Stimulated activated CD8-positive, alpha-beta memory T cell treated with anti-CD3 and anti-CD28 coated beads, Interleukin-2, amount 100 ng/mL, for 1 hour (primary cell): Measurements from ENCODE around the gene MTFR2.

Experiments
- DNase-seq, 2 donors: peaks; one replicate each; pipeline ENCODE4 v3.0.0-alpha.2; 2020; ENCODE audit warnings: low read depth in 2 of 2

Gene MTFR2

DNA sequence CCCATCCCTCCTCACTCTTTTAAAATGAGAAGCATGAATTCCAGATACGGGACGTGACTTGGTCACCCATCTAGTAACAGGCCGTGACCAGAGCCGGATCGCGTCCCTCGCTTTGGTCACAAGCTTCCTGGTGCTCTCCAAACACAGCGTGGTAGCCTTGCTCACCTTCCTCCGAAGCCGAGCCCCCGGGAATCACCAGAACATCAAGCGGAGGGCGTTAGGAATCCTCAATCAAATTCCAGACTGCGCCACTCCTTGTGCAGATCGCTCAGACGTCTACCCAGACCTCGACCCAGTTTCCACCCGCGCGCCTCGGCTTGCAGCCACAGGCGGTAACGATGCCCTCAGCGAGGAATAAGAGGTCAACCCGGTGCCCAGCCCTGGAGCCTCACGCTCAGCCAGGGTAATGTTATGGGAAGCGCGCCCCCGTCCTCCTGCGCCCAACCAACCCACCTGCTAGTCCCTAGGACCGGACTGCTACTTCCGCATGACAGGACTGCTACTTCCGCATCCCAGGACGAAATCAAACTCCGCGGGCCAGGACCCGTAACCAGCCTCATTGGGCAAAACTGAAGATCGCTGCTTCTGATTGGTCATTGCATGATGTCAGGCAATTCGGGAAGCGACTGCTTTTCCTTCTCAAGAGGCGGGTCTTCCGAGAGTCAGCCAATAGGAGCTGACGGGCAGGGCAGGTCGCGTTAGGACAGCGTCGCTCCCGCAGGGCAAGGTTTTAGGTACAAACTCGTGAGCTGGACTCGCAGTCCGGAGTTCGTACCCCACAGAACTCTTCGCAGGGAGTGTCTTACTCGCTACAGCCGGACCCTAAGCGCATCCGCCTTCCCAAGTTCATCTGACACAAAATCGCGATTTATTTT lies at the start of gene MTFR2:
TSS of gene MTFR2 (minus strand) at position 501 of the 875 bp plus-strand sequence. CDS start 1,212 bp downstream, outside the sequence.
- peak; percentile 70 to 81 for DNase-seq

DNA sequence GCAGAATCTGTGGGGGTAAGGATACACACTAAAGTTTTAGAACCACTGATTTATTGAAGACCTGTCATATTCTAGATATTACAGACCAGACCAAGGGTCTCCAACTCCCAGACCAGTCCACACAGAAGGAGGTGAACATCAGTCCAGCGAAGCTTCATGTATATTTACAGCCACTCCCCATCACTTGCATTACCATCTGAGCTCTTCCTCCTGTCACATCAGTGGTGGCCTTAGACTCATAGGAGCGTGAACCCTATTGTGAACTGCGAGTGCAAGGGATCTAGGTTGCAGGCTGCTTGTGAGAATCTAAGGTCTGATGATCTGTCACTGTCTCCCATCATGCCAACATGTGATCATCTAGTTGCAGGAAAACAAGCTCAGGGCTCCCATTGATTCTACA lies 44.5 kb upstream of the MTFR2 start:
- DNase-seq: no peak

DNA sequence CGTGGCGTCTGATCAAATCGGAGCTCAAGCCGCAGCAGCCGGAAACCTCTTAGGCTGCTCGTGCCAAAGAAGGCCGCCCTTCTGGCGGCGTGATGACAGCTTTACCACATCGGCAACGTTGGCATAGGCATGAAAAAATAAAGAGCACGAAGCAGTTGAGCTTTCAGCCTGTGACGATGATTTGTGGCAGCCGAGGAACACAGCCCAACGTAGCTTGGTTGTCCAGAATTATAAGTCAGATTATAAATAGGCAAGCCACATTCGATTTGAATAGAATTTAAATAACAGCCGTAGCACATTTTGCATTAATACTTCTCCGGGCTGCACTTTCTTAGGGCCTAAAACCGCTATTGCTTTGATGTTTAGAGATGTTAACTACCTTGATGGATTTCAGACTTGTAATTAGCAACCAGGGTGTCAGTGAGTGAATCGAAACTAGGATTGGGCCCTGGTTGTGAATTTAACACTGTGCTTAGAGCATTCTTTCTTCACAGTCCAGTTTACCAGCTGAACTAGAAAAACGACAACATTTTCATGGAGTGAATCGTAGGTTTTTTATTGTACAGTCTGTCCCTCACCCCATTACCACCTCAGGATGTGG lies 40.4 kb upstream of the MTFR2 start:
- peak; percentile 58 to 63 for DNase-seq

DNA sequence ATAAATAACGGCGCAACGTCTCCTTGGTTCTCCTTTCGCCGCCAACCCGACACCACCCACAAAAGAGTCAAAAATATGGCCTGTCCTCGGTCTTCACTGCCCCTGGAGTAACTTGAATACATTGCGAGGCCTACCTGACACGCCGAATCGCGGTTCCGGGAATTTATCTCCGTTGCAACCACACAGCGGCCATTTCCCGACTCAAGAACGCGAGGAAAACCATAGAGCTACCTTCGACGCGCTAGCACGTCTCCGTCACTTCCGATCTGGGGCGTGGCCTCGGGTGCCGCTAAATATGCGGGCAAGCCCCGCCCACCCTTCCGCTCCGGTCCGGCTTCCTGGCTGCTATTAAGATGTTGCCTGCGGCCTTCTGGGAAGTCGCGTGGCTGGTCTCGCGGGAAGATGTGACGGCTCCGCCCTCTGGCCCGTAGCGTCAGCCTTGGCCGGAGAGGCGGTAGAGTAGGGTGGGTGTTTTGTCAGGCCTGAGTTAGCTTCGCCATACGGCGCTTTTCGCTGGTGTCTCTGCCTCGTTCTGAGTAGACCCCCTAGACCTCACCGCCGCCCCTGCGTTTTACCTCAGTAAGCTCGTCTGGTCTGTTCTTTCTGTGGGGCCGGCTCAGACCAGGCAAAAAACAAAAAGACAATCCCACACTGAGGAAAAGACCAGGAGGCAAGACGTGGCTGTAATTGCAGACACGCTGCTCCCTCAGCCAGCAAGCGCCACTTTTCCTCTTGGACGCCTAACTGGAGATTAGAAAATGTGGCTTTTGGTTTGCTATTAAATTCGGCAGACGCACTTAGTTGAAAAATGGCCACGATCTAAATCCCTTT lies 39.7 kb upstream of the MTFR2 start, which contains the start of gene BCLAF1:
TSS of gene BCLAF1 (minus strand) at position 268 of the 831 bp plus-strand sequence. CDS start 9,980 bp downstream, outside the sequence.
- DNase-seq: peak; percentile 99

DNA sequence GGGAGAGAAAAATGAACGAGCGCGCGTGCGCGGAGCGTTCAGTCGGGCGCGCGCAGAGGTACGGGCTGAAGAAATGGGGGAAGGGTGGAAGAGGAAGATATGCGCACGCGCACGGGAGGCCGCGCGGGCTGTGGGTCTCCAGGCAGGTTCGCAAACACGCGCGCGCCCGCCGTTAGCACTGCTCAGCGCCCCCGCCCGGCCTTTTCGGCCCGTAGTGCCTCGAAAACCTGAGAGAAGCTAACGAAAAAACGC lies 39.1 kb upstream of the MTFR2 start:
- DNase-seq: peak; percentile 86 to 87

DNA sequence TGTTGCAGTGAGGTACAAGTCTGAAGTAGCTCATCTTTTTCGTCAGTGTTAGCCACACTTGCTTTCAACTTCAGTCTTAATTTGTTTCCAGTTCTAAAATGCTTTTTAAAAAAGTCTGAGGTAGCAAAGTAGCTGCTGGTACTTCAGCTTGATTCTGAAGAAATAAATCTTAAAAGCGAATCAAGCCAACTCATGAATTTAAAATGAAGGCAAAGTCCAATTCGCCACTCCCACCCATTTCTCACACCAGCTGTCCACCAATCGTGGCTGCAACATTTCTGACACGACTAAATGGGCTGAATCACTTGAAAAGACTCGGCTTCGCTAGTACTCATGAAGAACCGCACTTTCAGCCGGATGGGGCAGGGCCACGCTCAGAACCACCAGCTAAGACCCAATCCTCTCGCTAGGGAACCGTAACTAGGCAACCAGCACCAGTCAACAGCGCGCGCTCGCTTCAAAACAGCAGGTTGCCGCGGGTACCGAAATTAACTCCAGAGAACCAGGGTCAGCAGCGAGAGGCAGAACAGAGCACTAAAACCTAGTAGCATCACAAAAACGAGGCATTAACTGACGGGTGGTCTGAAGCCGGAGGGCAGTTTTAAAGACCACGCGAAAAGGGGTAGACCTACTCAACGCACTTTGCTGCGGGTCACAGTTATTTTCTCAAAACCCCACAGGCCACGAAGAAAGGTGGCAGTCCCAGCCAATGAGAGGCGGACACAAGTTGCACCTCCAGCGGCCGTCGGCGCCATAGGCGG lies 38.6 kb upstream of the MTFR2 start:
- peak; percentile 76 to 81 for DNase-seq

DNA sequence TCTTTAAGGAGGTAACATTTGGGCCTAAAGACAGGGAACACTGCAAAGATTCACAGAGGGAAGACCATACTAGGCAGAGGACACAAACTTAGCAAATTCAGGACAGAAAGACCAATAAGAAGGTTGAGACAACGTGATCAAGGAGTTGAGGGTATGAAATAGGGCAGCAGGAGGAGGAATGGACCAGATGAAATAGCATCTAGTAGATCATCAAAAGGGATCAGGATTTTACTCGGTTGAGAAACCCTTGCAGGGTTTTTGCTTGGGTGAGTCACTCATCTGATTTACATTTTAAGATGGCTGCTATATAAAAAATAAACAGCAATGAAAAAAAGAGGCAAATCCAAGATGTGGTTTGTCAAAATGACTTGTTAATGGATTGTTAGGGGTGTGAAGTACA lies 34.8 kb upstream of the MTFR2 start:
- DNase-seq: no peak

DNA sequence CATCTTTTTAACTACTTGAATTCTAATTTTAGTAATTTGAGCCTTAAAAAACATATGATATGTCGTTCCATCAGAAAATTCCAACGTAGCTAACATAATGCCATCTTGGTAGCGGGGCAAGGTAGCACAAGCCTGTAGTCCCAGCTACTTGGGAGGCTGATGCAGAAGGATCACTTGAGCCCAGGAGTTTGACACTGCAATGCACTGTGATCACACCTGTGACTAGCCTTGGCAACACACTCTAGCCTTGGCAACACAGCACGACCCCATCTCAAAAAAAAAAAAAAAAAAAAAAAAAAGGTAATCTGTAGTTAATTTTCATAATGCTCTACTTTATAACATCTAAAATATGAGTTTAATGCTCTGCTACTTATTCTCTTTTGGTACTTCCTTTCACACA lies 32.8 kb upstream of the MTFR2 start:
- DNase-seq: no peak

DNA sequence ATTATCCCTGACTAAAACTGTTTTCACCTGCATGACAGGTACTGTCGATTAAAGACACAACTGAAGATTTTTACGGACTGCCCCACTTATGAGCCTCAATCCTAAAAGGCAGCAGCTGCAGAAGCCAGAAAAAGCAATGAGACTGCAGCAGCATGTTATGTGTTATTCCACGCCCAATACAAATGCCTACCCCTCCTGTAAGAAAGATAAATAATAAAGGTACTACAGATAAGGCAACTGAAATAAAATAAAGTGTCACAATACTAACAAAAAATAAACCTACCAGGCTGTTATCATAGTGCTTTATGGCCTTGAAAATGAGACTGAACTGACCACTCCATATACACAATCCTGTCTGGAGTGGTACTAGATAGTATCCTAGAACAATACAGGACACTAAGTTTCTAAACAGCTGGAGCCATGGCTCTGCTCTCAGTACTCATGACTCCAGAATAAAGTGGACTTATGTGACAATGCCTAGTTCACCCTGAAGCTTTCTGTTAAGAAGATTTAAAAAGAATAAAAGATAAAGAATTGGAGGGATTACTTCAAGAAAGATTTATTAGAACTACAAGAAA lies 30.0 kb upstream of the MTFR2 start:
- no peak for DNase-seq

DNA sequence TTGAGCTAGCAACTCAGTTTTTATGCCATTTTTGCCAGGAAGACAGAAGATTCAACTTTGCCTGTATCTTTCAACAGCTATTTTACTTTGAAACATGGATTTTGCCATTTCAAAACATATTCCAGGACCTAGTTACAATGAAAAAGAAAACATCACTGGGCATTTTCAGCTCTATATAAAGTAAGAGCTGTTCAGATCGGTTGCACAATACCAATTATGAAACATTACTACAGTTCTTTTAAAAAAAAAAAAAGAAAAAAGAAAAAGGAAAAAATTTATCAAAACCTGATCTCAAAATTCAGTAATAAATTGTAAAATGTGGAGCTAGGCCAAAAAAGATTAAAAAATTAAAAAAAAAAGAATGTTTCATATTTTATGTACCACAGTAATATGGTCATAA lies 24.0 kb upstream of the MTFR2 start:
- no peak for DNase-seq

DNA sequence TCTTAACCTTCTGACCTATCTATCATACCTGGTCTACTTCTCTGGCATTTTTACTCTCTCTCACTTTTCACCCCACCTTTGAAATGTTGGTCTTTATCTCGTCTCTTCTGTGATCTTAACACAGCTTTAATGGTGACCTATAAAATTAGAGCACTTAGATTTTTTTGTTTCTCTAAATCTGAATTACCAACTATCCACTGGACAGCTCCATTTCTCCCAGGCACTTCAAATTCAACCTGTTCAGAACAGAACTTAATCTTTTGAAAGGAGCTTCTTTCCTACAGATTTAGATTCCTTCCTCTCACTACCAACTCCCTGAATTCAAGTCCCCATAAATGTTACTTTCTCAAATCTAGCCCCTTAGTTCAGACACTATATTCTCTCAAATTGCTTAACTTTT lies 15.0 kb upstream of the MTFR2 start:
- DNase-seq: no peak

DNA sequence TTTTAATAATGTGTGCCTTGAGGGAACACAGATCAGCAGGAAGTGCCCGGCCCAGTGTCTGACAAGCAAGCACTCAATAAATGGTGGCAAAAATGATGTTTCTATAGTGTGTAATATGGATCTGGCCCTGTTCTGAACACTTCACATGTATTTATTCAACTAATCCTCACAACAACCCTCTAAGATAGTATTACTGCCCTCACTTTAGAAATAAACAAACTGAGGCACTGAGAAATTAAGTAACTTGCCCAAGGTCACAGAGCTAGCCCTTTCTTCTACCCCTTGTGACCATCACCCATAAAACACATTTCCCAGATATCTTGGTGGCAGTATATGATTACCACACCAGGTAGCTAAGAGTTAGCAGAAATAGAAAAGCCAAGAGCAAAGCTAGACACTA lies 12.8 kb upstream of the MTFR2 start:
- no peak for DNase-seq

DNA sequence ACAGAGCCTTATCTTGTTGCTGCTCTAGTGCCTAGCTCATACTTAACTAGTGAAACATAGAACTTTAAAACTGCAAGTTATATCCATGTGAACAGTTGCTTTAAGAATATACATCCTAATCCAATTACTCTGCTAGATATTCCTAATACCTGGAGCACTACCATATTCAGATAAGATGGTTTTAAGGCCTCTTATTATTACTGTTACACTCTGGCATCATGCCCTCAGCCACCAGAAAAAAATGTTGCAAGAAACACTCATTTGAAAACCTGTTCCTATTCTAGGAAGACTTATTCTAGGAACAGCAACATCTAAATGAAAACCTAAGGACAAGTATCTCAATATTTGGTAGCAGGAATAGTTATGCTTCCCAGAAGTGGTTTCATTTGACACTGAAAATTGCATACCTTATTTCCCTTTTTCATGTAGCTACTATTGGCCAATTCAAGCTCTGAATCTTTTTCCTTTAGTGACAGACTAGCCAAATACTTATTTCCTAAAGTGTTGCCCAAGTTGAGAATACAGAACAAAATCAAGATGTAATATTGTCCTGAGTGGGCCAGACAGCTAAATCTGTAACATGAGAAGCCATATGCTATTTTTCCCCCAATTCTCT lies 4.8 kb upstream of the MTFR2 start:
- DNase-seq: no peak

DNA sequence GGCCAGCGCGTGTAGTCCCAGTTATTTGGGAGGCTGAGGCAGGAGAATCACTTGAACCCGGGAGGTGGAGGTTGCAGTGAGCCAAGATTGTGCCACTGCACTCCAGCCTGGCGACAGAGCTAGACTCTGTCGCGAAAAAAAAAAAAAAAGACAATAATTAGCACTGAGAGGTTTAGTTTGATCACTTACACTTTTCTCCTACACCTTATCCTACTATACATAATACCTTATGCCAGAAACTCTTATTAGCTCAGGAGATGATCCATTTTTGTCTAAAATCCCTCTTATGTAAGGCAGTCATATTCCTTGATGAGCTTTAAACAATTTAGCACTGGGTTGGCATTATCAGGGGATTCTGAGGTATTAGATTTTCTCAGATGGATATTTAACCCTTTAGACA lies 3.6 kb upstream of the MTFR2 start:
- DNase-seq: no peak

DNA sequence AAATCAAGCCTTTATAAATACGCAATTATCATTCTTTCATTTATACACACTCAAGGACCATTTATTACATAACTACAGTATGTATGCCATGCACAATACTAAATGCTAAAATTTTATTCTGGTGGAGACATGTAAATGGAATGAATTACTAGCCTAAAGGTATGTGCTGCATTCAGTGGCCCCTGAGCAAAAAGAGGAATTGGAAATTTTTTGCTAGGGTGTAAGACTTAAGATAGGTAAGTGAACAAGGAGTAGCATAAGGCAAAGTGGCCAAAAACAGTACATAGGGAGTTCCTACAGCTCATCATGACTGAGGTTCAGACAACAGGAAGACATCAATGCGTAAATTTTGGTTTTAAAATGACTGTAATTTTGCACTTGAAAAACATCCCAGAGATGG lies 2.3 kb upstream of the MTFR2 start:
- DNase-seq: no peak

DNA sequence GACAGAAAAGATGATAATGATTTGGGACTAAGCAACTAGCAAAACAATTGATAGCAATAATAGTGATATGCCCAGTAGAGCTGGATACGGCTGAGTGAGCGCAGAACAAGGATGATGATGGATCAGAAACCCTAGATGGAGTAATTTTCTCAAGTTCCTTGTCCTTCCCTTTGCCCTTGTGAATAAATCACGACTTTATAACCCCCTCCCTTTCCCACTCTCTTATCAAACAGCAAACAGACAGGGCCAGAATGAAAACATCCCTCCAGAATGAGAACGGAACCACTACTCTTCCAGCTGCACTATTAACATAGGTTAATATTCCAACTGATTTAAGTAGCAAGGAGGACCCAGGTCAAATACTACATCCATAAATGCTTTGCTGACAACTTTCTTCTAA lies 1.3 kb upstream of the MTFR2 start:
- no peak for DNase-seq

DNA sequence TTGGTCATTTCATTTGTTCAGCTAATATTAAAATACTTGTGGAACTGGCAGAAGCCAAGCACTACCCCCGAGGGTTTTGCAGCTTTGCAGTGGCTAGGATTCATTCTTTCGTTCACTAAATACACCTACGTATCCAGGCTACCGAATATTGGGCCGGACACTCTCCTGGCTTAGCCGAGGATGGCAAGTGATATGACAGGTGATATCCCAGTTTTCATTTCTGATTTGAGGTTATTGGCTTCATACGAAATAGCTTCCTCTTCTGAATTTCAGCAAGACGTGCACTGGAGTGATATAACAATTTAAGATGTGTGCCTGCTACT lies 536 bp upstream of the MTFR2 start:
- no peak for DNase-seq

DNA sequence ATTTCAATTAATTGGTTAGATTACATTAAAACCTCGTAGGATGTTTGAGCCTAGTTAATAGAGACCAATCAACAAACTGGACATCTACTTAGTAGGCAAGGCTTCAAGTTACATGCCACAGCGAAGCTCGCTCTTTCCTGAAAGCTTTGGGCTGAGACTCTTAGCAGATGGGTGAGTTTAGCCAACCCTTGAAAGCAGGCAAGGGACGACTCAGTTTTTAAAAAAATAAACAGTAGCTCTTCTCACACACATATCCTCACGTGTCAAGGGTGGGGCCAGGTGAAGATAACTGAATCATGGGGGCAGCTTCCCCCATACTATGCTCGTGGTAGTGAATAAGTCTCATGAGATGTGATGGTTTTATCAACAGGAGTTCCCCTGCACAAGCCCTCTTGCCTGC lies 775 bp downstream of the MTFR2 start:
- DNase-seq: no peak

DNA sequence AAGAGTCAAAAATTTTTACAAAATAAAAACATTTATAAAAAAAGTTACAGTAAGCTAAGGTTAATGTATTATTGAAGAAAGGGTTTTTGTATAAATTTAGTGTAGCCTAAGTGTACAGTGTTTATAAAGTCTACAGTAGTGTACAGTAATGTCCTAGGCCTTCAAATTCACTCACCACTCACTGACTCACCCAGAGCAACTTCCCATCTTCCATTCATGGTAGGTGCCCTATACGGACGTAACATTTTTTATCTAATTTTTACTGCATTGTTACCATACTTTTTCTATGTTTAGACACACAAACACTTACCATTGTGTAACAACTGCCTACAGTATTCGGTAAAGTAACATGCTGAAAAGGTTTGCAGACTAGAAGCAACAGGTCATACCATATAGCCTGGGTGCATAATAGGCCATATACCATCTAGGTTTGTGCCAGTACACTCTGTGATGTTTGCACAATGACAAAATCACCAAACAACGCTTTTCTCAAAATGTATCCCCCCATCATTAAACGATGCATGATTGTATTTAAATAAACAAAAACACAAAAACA lies 6.0 kb downstream of the MTFR2 start:
- no peak for DNase-seq

DNA sequence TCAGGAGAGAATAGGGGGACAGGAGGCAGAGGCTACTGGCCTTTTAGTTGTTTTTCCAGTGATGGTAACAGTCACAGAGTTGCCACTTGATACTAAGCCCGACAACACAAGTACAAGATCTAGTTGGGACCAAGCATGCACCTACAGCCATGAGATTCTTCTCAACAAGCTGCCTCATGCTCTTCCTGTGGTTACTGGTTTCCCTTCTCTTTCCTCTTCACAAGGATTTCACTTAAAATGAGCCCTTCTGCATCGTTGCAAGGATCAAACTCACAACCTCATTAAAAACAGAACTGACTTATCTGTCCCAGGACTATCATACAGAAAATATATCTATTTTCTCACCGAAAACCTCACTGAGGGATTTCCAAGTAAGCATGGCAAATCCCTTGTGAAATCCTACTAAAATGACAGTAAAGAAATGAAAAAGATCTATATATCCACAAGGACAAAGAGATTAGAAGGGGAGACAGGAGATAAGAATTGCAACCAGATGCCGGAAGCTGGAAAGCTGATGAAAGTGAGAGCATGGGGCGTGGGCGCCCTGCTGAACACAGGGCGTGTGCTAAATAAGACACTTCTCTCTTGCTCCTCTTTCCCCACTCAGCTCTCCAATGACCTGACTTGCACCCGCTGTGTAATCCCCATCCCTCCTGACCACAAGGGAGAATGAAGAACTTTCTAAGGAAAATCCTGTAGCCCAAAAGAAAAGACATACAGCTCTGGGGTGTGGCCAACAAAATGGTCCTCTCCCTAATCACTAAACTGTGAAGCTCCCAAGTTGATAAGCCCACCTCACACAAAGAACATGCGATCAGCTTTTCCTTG lies 13.4 kb downstream of the MTFR2 start:
- DNase-seq: no peak
